ENCODE measurements around the gene SNORC.
A peak's percentile ranks its signal among the peaks of the same experiment; 100 is the strongest.

SNORC gene

GRCh38 chr2:232836934-232837333 is 33.1 kb upstream of the SNORC start:
- Histone ChIP-seq H3K36me3 (peaks cover 26% of the 10 kb centered on the region), H3K9me3 (no peaks in the 10 kb centered on the region), H3K27ac (peak overlapping the region; percentile 85), H3K4me1 (ENCODE audit: control insufficient read depth in 1 of 2, insufficient read depth in 1 of 2, low read depth in 1 of 2, low read length in 1 of 2) (peaks cover 45 to 48% of the 10 kb centered on the region in 2 experiments), H3K27me3 (no peaks in the 10 kb centered on the region), H3K4me3 (ENCODE audit: low read depth in 1 of 2, low read length in 1 of 2) (no peak overlapping the region)
- TF ChIP-seq, protein P1, sequence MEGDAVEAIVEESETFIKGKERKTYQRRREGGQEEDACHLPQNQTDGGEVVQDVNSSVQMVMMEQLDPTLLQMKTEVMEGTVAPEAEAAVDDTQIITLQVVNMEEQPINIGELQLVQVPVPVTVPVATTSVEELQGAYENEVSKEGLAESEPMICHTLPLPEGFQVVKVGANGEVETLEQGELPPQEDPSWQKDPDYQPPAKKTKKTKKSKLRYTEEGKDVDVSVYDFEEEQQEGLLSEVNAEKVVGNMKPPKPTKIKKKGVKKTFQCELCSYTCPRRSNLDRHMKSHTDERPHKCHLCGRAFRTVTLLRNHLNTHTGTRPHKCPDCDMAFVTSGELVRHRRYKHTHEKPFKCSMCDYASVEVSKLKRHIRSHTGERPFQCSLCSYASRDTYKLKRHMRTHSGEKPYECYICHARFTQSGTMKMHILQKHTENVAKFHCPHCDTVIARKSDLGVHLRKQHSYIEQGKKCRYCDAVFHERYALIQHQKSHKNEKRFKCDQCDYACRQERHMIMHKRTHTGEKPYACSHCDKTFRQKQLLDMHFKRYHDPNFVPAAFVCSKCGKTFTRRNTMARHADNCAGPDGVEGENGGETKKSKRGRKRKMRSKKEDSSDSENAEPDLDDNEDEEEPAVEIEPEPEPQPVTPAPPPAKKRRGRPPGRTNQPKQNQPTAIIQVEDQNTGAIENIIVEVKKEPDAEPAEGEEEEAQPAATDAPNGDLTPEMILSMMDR (IDR thresholded peaks at IDR 0.05), result no peak

DNA sequence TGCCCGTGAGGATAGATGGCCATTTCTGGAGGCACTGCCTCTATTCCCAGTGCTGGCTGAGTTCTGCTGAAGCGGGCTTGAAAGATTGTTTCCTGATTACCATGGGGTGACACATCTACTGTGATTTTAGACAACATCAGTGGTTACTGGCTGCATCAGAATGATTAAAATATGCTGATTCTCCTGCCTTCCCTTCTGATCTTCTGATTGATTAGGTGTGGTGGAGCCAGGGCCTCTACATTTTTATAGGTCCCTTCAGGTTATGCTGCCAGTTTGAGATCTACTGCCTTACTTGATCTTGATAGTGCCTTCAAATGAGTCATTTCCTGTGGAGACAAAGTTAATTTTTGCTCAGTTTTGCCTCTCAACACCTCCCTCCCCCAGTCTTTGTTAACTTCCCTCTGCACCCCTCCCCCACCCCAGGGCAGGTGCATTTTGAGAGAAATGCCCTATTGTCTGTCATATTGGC is 31.6 kb upstream of the SNORC start:
- peak overlapping the region; percentile 85 for H3K27ac ChIP-seq
- TF ChIP-seq, protein P1 (IDR thresholded peaks at IDR 0.05), result no peak
- no peaks in the 10 kb centered on the region for H3K9me3 ChIP-seq
- peak overlapping the region; percentile 15 to 45 for H3K4me3 ChIP-seq (ENCODE audit: low read depth in 1 of 2, low read length in 1 of 2)
- no peaks in the 10 kb centered on the region for H3K27me3 ChIP-seq
- peaks cover 15% of the 10 kb centered on the region for H3K36me3 ChIP-seq
- H3K4me1 ChIP-seq (ENCODE audit: control insufficient read depth in 1 of 2, insufficient read depth in 1 of 2, low read depth in 1 of 2, low read length in 1 of 2), result peaks cover 54 to 59% of the 10 kb centered on the region in 2 experiments

GRCh38 chr2:232839411-232840079 is 30.5 kb upstream of the SNORC start:
- no peaks in the 10 kb centered on the region for H3K9me3 ChIP-seq
- H3K27me3 ChIP-seq, result no peaks in the 10 kb centered on the region
- peaks cover 12% of the 10 kb centered on the region for H3K36me3 ChIP-seq
- TF ChIP-seq, protein P1 (IDR thresholded peaks at IDR 0.05), result peak; percentile 11
- peaks cover 54 to 59% of the 10 kb centered on the region in 2 experiments for H3K4me1 ChIP-seq (ENCODE audit: control insufficient read depth in 1 of 2, insufficient read depth in 1 of 2, low read depth in 1 of 2, low read length in 1 of 2)
- peak overlapping the region; percentile 33 to 45 for H3K4me3 ChIP-seq (ENCODE audit: low read depth in 1 of 2, low read length in 1 of 2)
- H3K27ac ChIP-seq, result peak overlapping the region; percentile 85

DNA sequence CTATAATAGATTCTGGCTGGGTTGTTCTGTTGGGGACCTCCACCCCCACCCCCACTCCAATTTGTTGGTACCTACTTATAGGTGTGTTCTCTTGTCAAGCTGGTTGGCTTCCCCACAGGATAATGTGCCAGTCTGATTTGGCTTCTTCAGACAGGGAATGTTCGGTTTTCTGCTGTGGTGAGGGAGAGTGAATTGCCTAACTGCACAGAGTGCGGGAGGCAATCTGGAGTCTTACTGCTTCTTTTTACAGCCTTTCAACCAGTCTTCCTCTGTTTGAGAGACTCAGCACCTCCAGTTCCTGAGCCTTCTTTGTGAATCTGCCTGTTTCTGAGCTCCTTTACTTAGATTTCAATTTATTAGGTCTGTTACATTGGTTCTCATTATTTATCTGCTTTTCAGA is 27.4 kb upstream of the SNORC start:
- TF ChIP-seq, protein P1 (IDR thresholded peaks at IDR 0.05), result no peak
- Histone ChIP-seq H3K27me3 (no peaks in the 10 kb centered on the region), H3K9me3 (no peaks in the 10 kb centered on the region), H3K4me1 (ENCODE audit: control insufficient read depth in 1 of 2, insufficient read depth in 1 of 2, low read depth in 1 of 2, low read length in 1 of 2) (peaks cover 43 to 47% of the 10 kb centered on the region in 2 experiments), H3K4me3 (ENCODE audit: low read depth in 1 of 2, low read length in 1 of 2) (no peak overlapping the region), H3K27ac (peak overlapping the region; percentile 53), H3K36me3 (peaks cover 35% of the 10 kb centered on the region)

DNA sequence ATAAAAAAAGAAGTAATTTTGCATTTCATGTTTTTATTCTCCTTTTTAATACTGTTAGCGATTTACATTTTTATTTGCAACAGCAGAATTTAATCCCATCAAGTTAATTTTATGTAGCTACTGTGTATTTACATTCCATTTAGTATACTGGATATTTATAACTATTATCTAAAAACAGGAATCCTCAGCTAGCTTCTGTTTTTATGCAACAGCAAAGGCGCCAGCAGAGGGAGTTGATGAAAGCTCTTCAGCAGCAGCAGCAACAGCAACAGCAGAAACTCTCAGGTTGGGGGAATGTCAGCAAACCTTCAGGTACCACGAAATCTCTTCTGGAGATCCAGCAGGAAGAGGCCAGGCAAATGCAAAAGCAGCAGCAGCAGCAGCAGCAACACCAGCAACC is 26.2 kb upstream of the SNORC start:
- Histone ChIP-seq H3K4me1 (ENCODE audit: control insufficient read depth in 1 of 2, insufficient read depth in 1 of 2, low read depth in 1 of 2, low read length in 1 of 2) (peaks cover 32 to 35% of the 10 kb centered on the region in 2 experiments), H3K4me3 (ENCODE audit: low read depth in 1 of 2, low read length in 1 of 2) (no peak overlapping the region), H3K27me3 (no peaks in the 10 kb centered on the region), H3K27ac (no peak overlapping the region), H3K9me3 (no peaks in the 10 kb centered on the region), H3K36me3 (peaks cover 46% of the 10 kb centered on the region)
- TF ChIP-seq, protein P1 (IDR thresholded peaks at IDR 0.05), result no peak
